HepG2 (cell line): Measurements from ENCODE around the gene FTL. TPM values are rescaled to one million over a fixed set of nuclear protein-coding genes. Genes with fewer than 3 reads are reported as not detected.

ENCODE experiments used
- DNMT3B ChIP-seq: conservative IDR thresholded peaks from 2 replicates; pipeline ENCODE4 v1.6.1; 2016; ENCODE audit warnings: missing biosample characterization, control low read depth
- HNRNPL ChIP-seq: fragments of 200-400 bp; formaldehyde crosslinking; IDR thresholded peaks from 2 replicates; pipeline ENCODE4 v1.6.1; 2017; ENCODE audit warnings: mild to moderate bottlenecking, low read depth, low read length
- KDM4B ChIP-seq: sonication (generic); formaldehyde crosslinking; IDR thresholded peaks from 2 replicates; pipeline ENCODE4 v1.4.0; 2020; ENCODE audit warnings: missing genetic modification reagents
- MIER3 ChIP-seq: IDR thresholded peaks from 2 replicates; pipeline ENCODE4 v1.6.1; 2016; ENCODE audit warnings: missing compliant biosample characterization, borderline replicate concordance
- MTA3 ChIP-seq: sonication (generic); formaldehyde crosslinking; IDR thresholded peaks from 2 replicates; pipeline ENCODE4 v1.4.0; 2020; ENCODE audit warnings: missing genetic modification reagents
- NFYC ChIP-seq: IDR thresholded peaks from 2 replicates; pipeline ENCODE4 v1.6.1; 2016; ENCODE audit warnings: missing genetic modification reagents, missing compliant biosample characterization
- SP5 ChIP-seq: IDR thresholded peaks from 2 replicates; pipeline ENCODE4 v1.6.1; 2016; ENCODE audit warnings: low read depth, borderline replicate concordance
- TAF15 ChIP-seq: fragments of 200-400 bp; formaldehyde crosslinking; IDR thresholded peaks from one replicate; pipeline ENCODE4 v1.6.1; 2018; ENCODE audit warnings: mild to moderate bottlenecking, low read depth, low read length; ENCODE audit not compliant: poor library complexity, severe bottlenecking
- TCF7 ChIP-seq: sonication (generic); IDR thresholded peaks from 2 replicates; pipeline ENCODE4 v1.6.1; 2016; ENCODE audit warnings: antibody characterized with exemption, low read depth
- TOPORS ChIP-seq: sonication (generic); formaldehyde crosslinking; IDR thresholded peaks from 2 replicates; pipeline ENCODE4 v1.8.0; 2023; ENCODE audit warnings: mild to moderate bottlenecking, missing genetic modification reagents
- ZKSCAN5 ChIP-seq: sonication (generic); formaldehyde crosslinking; IDR thresholded peaks from 2 replicates; pipeline ENCODE4 v1.5.1; 2020; ENCODE audit warnings: mild to moderate bottlenecking, missing genetic modification reagents
- ZNF296 ChIP-seq: sonication (generic); formaldehyde crosslinking; conservative IDR thresholded peaks from 2 replicates; pipeline ENCODE4 v1.5.0; 2020; ENCODE audit warnings: mild to moderate bottlenecking, missing genetic modification reagents
- ZNF652 ChIP-seq: IDR thresholded peaks from 2 replicates; pipeline ENCODE4 v1.6.1; 2016; ENCODE audit warnings: low read depth, borderline replicate concordance
- ZNF746 ChIP-seq: sonication (generic); formaldehyde crosslinking; IDR thresholded peaks from 2 replicates; pipeline ENCODE4 v1.8.0; 2022; ENCODE audit warnings: mild to moderate bottlenecking, missing genetic modification reagents
- ZNF788 ChIP-seq: sonication (generic); formaldehyde crosslinking; IDR thresholded peaks from 2 replicates; pipeline ENCODE4 v1.5.0; 2020; ENCODE audit warnings: mild to moderate bottlenecking, missing genetic modification reagents, borderline replicate concordance
- polyA plus RNA-seq, 8 experiments: library from polyadenylated mRNA; depleted of rRNA in 3 of 8; stranded (reverse) in 7 of 8; unstranded in 1 of 8; fragments of >200 nt; fragmentation: Illumina TruSeq in 4 of 8; extraction: Trizol in 4 of 8; gene quantifications; 2 replicates each; pipeline versions ENCODE4 v1.2.1 to v1.2.3, GENCODE V29; 2011 to 2016; ENCODE audit warnings: low read depth in 4 of 8, missing spikeins in 1 of 8, mixed read lengths in 1 of 8; ENCODE audit not compliant: insufficient read depth in 1 of 8
- total RNA-seq, 5 experiments: library from RNA; depleted of rRNA; stranded (reverse); fragments of >200 nt; fragmentation: Illumina TruSeq; extraction: Trizol; gene quantifications; 2 replicates each; pipeline ENCODE4 v1.2.3, GENCODE V29; 2016; ENCODE audit warnings: low read depth in 1 of 5
- TF ChIP-seq, protein P1 (sequence below): IDR thresholded peaks from 2 replicates; pipeline ENCODE4 v1.6.1; 2016
- TF ChIP-seq, protein P2 (sequence below): sonication (generic); formaldehyde crosslinking; IDR thresholded peaks from one replicate; pipeline ENCODE4 v1.5.1; 2020; ENCODE audit warnings: mild to moderate bottlenecking, missing genetic modification reagents; ENCODE audit errors: not compliant biosample characterization
- TF ChIP-seq, protein P3 (sequence below): sonication (generic); formaldehyde crosslinking; IDR thresholded peaks from 2 replicates; pipeline ENCODE4 v1.4.0; 2020; ENCODE audit warnings: missing genetic modification reagents, borderline replicate concordance

Gene FTL
- total and polyA plus RNA-seq, 2 of the 13 experiments (the other 11 are each of a cell fraction or from before 2014, with no cell fraction given): 2,721 to 8,800 TPM

DNA sequence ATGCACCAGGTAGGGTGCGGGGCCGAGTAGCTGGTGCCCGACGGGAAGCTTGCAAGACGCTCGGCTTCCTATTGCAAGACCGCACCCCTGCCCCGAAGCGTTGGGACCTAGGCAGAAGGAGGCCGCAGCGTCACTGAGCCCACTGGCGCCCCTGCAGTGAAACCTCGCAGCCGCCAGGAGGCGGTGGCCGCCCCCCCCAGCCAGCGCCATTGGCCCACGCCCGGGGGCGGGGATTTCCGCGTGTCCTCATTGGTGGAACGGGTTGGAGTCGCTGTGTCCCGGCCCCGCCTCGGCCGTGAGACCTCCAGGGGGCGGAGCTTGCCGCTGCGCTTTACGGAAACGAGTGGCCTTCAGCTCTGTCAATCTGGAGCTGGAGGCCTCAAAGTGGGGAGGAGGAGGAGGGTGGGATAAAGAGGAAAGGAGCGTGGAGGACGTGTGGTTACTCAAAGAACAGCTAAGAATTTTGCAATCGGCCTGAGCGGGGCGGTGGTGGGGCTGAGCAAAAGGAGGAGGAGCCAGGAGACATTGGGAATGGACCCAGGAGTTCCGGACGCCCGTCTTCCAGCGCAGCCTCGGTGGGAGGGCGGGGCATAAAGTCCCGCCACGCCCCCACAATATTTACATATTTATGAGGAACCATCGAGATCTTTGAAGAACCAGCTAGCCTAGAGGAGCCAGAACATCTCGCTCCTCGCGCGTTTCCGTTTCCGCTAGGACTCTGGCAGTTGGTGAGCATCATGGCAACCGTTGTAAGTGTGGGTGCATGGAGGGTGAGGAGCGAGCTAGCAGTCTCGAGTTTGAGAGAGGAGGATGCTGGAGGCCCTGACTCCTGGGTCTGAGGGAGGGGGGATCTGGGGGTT lies 28.3 kb downstream of the FTL start, which contains the start of the genes GYS1 and RUVBL2 (continued):
- TF ChIP-seq SP5 (peak; percentile 66; the same call in 1 of the 2 replicates), NFYC (CRISPR knock-in tag) (peak; percentile 97), TAF15 (peak; percentile 74), ZNF296 (CRISPR knock-in tag) (no peak), ZKSCAN5 (CRISPR knock-in tag) (no peak), MIER3 (peak; percentile 64; the same call in 1 of the 2 replicates), TCF7 (no peak), TOPORS (no peak), DNMT3B (CRISPR knock-in tag) (peak; percentile 58; the same call in 1 of the 2 replicates), KDM4B (CRISPR knock-in tag) (0 out of 2 replicates have a peak, but pooled peaks have one; percentile 17), ZNF746 (CRISPR knock-in tag) (no peak), ZNF788 (CRISPR knock-in tag) (0 out of 2 replicates have a peak, but pooled peaks have one; percentile 21), ZNF652 (CRISPR knock-in tag) (no peak), MTA3 (no peak), HNRNPL (no peak)
- TF ChIP-seq, protein P1, sequence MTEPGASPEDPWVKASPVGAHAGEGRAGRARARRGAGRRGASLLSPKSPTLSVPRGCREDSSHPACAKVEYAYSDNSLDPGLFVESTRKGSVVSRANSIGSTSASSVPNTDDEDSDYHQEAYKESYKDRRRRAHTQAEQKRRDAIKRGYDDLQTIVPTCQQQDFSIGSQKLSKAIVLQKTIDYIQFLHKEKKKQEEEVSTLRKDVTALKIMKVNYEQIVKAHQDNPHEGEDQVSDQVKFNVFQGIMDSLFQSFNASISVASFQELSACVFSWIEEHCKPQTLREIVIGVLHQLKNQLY (CRISPR knock-in tag): peak; percentile 60; the same call in 1 of the 2 replicates
- TF ChIP-seq, protein P2, sequence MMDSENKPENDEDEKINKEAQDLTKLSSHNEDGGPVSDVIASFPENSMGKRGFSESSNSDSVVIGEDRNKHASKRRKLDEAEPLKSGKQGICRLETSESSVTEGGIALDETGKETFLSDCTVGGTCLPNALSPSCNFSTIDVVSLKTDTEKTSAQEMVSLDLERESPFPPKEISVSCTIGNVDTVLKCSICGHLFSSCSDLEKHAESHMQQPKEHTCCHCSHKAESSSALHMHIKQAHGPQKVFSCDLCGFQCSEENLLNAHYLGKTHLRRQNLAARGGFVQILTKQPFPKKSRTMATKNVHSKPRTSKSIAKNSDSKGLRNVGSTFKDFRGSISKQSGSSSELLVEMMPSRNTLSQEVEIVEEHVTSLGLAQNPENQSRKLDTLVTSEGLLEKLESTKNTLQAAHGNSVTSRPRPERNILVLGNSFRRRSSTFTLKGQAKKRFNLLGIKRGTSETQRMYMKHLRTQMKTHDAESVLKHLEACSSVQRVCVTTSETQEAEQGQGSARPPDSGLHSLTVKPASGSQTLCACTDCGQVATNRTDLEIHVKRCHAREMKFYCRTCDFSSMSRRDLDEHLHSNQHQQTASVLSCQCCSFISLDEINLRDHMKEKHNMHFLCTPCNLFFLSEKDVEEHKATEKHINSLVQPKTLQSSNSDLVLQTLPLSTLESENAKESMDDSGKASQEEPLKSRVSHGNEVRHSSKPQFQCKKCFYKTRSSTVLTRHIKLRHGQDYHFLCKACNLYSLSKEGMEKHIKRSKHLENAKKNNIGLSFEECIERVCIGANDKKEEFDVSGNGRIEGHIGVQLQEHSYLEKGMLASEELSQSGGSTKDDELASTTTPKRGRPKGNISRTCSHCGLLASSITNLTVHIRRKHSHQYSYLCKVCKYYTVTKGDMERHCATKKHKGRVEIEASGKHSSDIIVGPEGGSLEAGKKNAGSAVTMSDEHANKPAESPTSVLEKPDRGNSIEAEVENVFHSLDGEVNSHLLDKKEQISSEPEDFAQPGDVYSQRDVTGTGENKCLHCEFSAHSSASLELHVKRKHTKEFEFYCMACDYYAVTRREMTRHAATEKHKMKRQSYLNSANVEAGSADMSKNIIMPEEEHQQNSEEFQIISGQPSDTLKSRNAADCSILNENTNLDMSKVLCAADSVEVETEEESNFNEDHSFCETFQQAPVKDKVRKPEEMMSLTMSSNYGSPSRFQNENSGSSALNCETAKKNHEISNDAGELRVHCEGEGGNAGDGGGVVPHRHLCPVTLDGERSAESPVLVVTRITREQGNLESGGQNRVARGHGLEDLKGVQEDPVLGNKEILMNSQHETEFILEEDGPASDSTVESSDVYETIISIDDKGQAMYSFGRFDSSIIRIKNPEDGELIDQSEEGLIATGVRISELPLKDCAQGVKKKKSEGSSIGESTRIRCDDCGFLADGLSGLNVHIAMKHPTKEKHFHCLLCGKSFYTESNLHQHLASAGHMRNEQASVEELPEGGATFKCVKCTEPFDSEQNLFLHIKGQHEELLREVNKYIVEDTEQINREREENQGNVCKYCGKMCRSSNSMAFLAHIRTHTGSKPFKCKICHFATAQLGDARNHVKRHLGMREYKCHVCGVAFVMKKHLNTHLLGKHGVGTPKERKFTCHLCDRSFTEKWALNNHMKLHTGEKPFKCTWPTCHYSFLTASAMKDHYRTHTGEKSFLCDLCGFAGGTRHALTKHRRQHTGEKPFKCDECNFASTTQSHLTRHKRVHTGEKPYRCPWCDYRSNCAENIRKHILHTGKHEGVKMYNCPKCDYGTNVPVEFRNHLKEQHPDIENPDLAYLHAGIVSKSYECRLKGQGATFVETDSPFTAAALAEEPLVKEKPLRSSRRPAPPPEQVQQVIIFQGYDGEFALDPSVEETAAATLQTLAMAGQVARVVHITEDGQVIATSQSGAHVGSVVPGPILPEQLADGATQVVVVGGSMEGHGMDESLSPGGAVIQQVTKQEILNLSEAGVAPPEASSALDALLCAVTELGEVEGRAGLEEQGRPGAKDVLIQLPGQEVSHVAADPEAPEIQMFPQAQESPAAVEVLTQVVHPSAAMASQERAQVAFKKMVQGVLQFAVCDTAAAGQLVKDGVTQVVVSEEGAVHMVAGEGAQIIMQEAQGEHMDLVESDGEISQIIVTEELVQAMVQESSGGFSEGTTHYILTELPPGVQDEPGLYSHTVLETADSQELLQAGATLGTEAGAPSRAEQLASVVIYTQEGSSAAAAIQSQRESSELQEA (CRISPR knock-in tag): peak; percentile 46
- TF ChIP-seq, protein P3, sequence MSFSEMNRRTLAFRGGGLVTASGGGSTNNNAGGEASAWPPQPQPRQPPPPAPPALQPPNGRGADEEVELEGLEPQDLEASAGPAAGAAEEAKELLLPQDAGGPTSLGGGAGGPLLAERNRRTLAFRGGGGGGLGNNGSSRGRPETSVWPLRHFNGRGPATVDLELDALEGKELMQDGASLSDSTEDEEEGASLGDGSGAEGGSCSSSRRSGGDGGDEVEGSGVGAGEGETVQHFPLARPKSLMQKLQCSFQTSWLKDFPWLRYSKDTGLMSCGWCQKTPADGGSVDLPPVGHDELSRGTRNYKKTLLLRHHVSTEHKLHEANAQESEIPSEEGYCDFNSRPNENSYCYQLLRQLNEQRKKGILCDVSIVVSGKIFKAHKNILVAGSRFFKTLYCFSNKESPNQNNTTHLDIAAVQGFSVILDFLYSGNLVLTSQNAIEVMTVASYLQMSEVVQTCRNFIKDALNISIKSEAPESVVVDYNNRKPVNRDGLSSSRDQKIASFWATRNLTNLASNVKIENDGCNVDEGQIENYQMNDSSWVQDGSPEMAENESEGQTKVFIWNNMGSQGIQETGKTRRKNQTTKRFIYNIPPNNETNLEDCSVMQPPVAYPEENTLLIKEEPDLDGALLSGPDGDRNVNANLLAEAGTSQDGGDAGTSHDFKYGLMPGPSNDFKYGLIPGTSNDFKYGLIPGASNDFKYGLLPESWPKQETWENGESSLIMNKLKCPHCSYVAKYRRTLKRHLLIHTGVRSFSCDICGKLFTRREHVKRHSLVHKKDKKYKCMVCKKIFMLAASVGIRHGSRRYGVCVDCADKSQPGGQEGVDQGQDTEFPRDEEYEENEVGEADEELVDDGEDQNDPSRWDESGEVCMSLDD: no peak
